NCI-H82 treated with DMSO at 0.1 percent for 48 hours (cell line): ENCODE measurements around the gene FAM13C.
A peak's percentile ranks its signal among the peaks of the same experiment; 100 is the strongest.
"Not testable (repeated sequence)": the region's sequence is repeated elsewhere in the genome, so short reads cannot be mapped to it uniquely, and the experiment has no call there.

ENCODE experiments used
- DNase-seq: peaks from one replicate; lab custom pipeline; 2025; ENCODE audit not compliant: unreplicated experiment; lab: John Stamatoyannopoulos, UW

Gene FAM13C

DNA sequence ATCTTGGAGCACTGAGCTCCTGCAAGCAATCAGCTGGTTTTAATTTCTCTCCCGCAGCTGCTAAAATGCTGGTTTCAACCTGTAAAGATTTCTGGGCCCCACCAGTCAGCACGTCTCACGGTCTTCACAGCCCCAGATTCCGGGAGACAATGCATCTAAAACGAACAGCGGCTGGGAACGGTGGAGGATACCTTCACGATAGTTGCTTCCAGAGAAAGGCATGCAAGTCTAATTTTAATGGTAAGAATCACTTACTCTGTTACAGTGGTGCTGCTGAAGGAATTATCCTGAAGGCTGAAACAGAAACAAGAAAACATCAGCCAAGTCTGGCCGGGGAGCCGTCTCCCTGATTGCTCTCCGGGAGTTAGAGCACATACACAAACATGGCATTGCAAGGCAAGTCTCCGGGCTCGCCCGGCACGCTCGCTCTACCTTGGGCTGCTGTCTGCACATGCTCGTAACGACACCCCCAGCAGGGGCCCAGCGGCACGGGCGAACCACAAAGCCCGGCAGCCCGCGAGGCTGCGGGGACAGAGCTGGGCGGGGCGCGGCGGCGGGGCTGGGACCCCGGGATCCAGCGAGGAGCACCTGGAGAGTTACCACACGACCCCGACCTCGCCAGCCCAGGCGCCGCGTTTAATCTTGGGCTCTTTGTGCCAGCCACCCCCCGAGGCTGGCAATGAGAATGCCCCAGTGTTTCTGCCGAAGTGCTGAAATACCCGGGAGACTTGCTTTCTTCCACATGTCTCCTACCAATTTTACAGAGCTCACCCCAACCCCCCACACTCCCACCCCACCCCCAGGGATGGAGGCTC is at the start of gene FAM13C:
Gene FAM13C, minus strand, starts transcription at position 406 of the 815 bp plus-strand sequence. Its CDS starts 89 bp downstream, at position 317.
- peak; percentile 12 for DNase-seq

DNA sequence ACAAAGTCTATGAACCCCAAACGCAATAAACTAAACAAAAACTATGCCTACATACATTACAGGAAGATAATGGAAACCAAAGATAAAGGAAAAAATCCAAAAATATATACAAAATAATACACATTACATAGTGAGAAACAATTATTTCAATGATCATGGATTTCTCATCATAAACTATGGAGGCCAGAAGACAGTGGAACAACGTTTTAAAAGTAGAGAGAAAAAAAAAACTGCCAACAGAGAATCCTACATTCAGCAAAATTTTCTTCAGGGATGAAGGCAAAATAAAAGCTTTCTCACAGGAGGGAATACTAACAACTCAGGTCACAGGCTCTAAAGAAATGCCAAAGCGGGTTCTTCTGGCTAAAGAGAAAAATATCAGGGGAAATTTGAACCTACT is 42.9 kb upstream of the FAM13C start:
- DNase-seq: no peak

DNA sequence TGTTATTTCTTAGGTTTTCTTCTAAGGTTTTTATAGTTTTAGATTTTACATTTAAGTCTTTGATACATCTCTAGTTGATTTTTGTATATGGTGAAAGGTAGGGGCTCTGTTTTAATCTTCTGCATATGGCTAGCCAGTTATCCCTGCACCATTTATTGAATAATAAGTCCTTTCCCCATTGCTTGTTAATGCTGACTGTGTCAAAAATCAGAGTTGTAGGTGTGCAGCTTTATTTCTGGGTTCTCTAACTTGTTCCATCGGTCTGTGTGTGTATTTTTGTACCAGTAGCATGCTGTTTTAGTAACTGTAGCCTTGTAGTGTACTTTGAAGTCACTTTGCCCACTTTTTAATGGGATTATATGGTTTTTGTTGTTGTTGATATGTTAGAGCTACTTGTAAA is 37.9 kb upstream of the FAM13C start:
- DNase-seq: no peak

DNA sequence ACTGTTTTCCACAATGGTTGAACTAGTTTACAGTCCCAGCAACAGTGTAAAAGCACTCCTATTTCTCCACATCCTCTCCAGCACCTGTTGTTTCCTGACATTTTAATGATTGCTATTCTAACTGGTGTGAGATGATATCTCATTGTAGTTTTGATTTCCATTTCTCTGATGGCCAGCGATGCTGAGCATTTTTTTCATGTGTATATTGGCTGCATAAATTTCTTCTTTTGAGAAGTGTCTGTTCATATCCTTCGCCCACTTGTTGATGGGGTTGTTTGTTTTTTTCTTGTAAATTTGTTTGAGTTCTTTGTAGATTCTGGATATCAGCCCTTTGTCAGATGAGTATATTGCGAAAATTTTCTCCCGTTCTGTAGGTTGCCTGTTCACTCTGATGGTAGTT is 37.0 kb upstream of the FAM13C start:
- DNase-seq: not testable (repeated sequence)

DNA sequence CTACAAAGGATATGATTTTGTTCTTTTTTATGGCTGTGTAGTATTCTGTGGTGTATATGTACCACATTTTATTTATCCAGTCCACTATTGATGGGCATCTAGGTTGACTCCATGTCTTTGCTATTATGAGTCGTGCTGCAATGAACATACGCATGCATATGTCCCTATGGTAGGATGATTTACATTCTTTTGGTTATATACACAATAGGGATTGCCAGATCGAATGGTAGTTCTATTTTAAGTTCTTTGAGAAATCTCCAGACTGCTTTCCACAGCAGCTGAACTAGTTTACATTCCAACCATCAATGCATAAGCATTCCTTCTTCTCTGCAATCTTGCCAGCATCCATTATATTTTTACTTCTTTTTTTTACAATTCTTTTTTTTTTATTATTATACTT is 35.6 kb upstream of the FAM13C start:
- no peak for DNase-seq

DNA sequence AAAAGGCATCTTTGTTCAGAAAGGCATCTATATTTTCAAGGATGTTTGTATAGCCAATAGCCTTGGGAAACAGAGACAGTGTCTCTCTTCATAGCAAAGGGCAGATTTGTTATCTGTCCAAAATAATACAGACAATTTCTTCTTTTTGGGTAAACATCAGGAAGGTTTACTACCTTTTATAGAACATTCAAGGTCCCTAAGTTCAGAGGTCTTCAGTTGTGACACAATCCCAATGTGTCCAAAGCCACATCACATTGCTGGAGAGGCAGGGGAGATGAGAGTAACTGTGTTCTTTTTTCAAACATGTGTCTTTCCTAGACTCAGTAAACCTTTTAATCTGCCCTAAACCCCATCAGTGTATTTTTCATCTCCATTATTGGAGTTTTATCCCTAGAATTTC is 33.6 kb upstream of the FAM13C start:
- DNase-seq: no peak

DNA sequence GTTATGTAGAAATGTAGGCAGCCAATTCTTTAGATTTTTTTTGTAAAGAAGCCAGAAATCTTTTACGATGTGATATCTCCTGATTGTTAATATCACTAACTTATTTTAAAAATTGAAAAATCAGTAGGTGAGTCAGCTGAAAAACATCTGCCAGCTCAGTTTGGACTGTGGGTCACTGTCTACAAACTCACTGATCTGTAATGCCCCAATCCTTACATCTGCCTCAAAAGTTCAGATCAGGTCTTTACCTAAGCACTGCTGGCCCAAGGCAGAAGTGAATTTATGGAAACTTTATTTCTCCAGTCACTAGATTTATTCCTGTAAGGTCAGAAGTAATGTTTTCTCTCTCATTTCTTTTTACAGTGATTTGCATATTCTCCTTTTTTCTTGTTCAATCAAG is 31.0 kb upstream of the FAM13C start:
- DNase-seq: no peak

DNA sequence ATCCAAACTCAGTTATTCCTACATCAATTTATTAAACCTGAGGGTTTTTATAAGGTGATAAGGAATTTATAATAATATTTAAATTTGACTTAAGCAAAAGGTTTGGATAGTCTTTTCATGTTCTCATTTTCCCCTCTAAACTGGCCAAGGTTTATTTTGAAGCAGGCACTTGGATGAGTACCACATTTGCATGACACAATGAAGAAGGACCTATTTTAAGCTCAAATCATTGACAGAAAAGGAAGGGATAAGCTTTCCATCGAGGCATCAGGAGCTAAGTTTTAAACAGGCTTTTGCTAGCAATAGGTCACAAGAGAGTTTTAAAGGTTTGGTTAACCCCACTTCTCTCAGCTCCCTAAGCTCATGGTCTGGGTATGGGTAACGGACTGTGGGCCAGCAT is 28.7 kb upstream of the FAM13C start:
- no peak for DNase-seq

DNA sequence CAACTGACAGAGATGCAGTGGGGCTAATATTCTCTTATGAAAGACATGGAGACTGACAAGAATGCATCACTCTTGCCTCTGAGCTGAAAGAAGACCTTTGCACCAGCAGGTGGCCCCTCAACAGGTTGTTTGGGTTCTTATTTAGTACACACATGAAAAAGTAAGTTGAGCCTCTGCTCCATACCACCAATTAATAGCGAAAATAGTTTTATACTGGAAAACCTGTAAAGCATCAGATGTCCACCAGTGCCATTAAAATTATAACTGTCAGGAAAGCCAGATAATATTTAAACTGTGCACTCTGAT is 26.3 kb upstream of the FAM13C start:
- DNase-seq: no peak

DNA sequence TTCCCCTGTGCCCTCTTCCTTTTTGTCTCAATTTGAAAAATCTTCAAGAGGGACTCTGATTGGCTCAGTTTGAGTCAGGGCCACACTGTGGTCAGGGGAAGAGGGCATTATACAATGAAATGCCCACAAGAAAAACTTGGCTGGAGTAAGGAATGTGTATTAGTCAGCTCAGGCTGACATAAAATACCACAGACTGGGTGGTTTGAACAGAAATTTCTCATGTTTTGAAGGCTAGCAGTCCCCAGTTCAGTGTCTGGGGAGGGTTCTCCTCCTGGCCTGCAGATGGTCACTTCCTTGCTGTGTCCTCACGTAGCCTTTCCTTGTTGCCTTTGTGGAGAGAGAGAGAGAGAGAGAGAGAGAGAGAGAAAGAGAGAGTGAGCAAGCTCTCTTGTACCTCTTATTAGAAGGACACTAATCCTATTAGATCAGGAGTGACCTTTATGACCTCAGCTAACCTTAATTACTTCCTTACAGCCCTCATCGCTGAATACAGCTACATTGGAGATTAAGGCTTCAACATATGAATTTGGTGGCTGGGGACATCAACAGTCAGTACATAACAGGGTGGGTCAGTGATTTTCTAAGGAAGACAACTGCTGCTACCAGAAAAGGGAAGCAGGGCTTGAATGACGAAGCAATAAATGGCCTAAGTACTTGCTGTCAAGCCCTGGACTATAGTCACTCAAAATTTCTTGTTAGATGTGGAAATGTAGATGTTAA is 25.8 kb upstream of the FAM13C start:
- peak; percentile 61 for DNase-seq

DNA sequence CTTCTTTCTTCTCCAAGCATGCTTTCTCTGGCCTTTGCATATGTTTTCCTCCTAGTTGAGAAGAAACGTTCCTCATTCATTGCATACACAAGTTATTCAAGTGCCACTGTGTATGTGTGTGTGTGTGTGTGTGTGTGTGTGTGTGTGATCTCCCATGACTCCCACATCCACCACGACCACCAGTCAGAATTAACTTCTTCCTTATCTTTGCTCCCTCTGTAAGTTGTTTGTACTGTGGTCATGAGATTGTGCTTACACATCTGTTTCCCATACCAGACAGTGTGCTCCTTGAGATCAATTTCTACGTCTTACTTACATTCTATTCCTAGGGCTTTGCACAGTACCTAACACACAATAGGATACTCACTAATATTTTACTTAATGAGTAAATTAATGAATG is 22.4 kb upstream of the FAM13C start:
- no peak for DNase-seq

DNA sequence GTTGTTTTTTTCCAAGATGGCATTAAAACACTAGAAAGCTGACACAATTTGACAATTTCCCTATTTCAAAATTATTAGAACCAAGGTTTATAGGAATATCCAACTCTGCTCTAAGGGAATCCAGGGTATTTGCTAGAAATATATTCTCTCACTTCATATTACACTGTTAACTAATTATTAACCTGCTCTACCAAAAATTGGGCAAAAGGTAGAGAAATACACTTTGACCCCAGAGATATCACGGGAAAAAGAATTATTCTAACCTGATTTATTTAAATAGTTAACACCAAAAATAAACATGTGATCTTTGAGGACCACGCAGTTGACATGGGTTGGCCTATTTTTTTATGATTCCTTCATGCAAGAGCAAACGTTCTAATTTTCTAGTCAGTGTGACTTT is 21.6 kb upstream of the FAM13C start:
- DNase-seq: no peak

DNA sequence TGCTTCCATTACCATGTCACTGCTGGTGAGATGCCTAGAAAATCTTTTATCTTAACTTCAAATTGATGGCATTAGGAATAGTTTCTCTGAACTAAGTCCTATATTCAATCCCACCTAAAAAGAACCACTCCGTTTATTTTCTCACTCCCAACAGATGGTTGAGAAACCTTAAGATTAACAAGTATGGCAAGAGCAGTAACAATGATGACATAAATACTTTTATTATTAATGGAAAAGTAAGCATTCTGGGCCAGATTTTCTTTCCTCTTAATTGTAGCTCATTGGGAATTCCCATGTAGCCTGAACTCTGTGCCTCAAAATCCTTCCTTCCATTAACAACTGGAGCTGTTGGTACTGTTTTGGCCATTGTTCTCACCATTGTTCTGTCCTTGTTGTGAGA is 21.1 kb upstream of the FAM13C start:
- DNase-seq: no peak

DNA sequence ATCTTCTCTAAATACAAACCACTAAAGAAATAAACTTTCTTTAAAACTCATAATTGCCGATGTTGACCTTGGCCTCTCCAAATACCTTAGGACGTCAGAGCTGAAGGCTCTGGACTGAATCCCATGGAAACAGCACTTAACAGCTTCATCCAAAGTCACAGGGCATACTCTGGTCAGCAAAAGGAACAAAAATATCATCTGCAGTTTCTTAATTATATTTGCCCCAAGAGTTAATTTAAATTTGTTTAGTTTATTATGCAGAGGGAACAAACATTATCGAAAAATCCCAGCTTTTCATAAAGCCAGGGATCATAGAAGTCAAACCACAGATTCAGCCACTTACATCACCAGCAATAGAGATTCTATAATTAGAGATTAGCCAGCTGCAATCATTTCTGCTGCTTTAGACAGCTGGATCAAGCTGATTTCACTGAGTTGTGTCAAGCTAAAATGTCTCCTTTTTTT is 20.5 kb upstream of the FAM13C start:
- no peak for DNase-seq

DNA sequence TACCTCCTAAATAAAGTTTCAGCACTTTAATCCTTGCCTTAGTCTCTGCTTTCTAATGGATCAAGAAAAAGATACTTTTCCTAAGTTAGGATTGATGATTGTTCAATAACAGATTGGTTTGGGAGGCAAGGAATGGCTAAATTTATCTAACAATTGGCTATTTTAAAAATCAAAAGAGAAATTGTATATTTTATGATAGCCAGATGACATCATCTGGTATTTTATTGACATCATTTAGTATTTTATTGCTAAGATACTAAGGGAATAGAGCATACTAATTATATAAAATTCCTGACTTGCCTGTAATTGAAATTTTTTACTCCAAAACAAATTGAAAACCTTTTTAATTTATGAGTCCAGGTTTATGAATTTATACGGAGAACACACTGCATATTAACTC is 19.3 kb upstream of the FAM13C start:
- no peak for DNase-seq

DNA sequence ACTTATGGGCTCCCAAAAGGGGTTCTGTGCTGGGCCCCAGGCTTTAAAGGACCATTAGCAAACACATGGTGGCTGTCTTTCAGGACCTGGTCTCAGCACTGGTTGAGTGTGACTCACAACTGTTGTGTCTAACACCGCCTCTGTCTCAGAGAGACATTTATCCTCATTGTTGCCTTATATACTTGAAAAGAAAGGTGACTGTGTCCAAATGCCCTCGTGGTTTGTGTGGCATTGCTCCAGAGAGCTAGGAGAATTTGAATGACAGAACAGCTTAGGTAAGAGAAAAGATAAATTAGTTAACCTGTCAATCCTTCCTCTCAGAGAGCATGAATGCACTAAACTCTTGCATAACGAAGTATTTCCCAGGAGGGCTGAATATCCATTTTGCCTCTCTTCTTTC is 14.5 kb upstream of the FAM13C start:
- no peak for DNase-seq

DNA sequence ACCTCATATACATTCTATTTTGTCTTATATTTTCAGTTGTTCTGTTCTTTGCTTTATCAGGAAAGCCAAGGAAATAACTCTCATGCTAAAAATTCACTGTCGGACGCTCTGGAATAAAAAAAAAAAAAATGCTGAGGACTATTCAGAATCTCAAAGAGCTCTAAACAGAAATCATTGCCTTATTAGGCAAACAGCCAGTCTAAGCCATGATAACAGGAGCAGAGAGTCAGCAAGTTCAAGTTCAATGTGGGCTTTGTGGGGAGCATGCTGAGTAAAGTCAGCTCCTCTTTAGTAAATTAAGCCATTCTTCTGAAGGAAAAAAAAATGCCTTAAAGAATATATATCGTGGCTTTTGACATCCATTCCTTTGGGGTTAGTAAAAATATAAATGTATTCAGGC is 13.6 kb upstream of the FAM13C start:
- no peak for DNase-seq

DNA sequence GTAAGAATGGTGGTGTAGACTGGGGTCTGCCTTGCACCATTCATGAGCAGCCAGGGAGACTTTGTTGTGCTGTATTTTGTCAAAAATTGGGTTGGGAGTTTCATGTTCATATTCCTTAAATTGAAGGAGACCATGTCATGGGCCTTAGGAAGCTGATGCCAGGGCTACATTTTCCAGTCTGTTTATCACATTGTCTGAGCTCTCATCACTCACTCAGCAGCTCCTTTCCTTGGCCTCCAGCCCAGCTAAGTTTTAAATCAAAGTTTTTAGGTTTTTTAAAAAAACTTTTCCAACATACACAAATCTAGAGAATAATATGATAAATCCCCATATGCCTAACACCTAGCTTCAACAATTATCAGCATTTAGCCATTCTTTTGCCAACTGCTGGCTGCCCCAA is 12.6 kb upstream of the FAM13C start:
- DNase-seq: no peak

DNA sequence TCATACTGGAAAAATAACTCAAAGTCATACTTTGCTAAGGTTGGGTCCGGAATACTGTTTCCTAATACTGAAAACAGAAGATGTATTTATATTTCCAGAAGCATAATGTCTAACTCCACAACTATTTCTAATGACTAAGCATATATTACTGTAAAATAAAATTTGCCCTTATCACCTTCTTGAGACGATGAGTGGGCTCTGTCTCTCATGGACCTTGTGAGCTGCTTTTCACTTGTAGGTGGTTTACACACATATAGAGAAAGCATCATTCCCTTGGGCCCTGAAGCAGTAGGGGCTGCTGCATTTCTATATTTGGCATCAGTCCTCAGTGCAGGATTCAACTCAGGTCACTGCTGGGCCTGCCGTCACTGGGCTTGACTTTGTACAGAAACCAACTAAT is 10.7 kb upstream of the FAM13C start:
- no peak for DNase-seq

DNA sequence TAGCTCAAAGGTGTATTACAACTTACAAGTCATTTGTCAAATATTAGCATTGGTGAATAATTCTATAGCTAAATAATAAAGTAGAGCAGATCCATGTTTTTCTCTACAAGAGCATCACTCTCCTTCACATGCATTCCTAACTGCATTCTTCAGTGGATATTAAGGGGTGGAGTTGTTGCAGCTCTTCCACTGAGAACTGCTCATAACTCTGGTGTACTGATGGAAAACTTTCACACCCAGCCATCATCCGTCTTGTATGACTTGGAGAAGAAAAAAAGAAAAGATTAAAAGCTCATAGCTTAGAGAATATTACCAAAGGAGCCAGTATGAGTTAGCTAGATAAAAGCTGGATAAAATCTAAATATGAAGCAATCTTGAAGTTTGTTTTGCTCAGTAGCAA is 10.2 kb upstream of the FAM13C start:
- no peak for DNase-seq

DNA sequence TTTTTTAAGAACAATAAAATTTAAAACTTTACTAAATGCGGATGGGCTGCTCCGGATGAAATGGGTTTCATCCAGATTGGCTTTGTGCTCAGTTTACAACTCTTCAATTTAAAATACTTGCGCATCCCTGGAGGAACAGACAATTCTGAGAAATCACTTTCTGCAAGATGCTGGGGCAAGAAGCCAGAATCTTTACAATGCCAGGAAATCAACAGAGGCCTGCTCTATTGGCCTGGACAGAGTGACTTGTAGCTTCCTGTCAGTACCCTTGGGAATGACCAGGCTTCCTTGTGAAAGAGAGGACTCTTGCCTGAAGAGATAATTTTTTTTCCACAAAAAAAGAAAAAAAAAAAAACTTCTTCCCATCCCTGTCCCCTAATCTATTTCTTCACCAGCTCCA is 3.9 kb upstream of the FAM13C start:
- no peak for DNase-seq

DNA sequence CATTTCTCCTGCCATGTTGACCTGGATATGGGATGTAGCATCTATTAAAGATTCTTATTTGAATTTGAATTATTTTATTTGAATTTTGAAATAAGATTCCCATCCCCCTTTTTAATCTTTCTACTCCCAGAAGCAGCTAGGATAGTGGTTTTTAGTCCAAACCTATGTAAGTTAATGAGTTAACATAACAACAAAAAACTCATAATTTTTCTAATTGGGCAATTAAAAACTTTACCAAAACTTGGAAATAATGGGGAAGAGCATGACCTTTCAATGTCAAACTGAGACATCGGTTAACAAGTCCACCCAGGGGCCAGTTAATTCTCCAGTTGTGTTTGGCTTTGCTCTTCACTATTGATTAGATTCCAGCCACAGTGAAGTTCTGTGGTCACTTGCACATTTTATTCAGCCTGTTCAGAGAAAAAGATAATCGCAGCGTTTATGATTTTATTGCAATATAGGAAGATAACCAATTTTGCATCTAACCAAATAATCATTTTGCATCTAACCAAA is 1.2 kb upstream of the FAM13C start:
- DNase-seq: no peak
